Caco-2 (cell line): ENCODE measurements around the gene SLC9A7. TPM values are rescaled to one million over a fixed set of nuclear protein-coding genes. Genes with fewer than 3 reads are reported as not detected.

Experiments used
- BruUV-seq: library from RNA; stranded (reverse); fragments of 400-500 nt; replicated peaks from 2 replicates; lab custom pipeline; 2021; lab: Mats Ljungman, UMichigan
- CTCF ChIA-PET: fragments of 300-600 bp; sonication (Branson Sonifier 250); formaldehyde crosslinking; loops from one replicate; lab custom pipeline; 2022; ENCODE audit warnings: antibody characterized with exemption; lab: Charles Lee
- POLR2A ChIA-PET: fragments of 300-600 bp; sonication (Branson Sonifier 250); formaldehyde crosslinking; loops from one replicate; lab custom pipeline; 2022; ENCODE audit warnings: antibody characterized with exemption; lab: Charles Lee
- DNase-seq, 2 experiments: peaks; one replicate each; pipeline versions ENCODE4 v3.0.0 to v3.0.0-alpha.2; 2020 to 2022
- H3K27me3 ChIP-seq: replicated peaks from 2 replicates; pipeline ENCODE4 v1.6.0; 2011; ENCODE audit warnings: low read length; ENCODE audit not compliant: control insufficient read depth, insufficient read depth
- H3K36me3 ChIP-seq: 2 replicates; pipeline ENCODE4 v1.5.1; 2011; ENCODE audit warnings: low read length; ENCODE audit not compliant: control insufficient read depth, insufficient read depth
- H3K4me1 ChIP-seq: fragments of 250-450 bp; sonication (Bioruptor Pico); 2 replicates; pipeline ENCODE4 v1.5.1; 2020; ENCODE audit warnings: mild to moderate bottlenecking
- H3K4me3 ChIP-seq: 2 replicates; pipeline ENCODE4 v1.5.1; 2011; ENCODE audit warnings: low read depth, mild to moderate bottlenecking, control low read depth, low read length
- H3K9me3 ChIP-seq: fragments of 250-450 bp; sonication (Bioruptor Pico); 2 replicates; pipeline ENCODE4 v1.5.1; 2020; ENCODE audit warnings: mild to moderate bottlenecking, moderate library complexity
- H3K27ac Mint-ChIP-seq: one replicate; pipeline ENCODE4 v1.8.0; 2022; ENCODE audit warnings: mixed read lengths; ENCODE audit not compliant: unreplicated experiment
- H3K27me3 Mint-ChIP-seq: one replicate; pipeline ENCODE4 v1.8.0; 2022; ENCODE audit warnings: mixed read lengths; ENCODE audit not compliant: insufficient read depth, unreplicated experiment
- H3K36me3 Mint-ChIP-seq: one replicate; pipeline ENCODE4 v1.8.0; 2022; ENCODE audit warnings: mild to moderate bottlenecking, mixed read lengths; ENCODE audit not compliant: insufficient read depth, unreplicated experiment
- H3K4me1 Mint-ChIP-seq: one replicate; pipeline ENCODE4 v1.8.0; 2022; ENCODE audit warnings: low read depth, mixed read lengths; ENCODE audit not compliant: unreplicated experiment
- H3K4me3 Mint-ChIP-seq: one replicate; pipeline ENCODE4 v1.8.0; 2022; ENCODE audit warnings: mild to moderate bottlenecking, moderate library complexity, mixed read lengths; ENCODE audit not compliant: unreplicated experiment
- H3K9me3 Mint-ChIP-seq: one replicate; pipeline ENCODE4 v1.8.0; 2022; ENCODE audit warnings: mixed read lengths; ENCODE audit not compliant: unreplicated experiment
- intact Hi-C: fragments of 100-400 bp; cut with micrococcal nuclease; formaldehyde crosslinking; loops from one replicate; pipeline ENCODE4 v1.10.0; 2022; ENCODE audit not compliant: unreplicated experiment
- total RNA-seq: library from RNA; stranded (reverse); gene quantifications from 2 replicates; pipeline ENCODE4 v1.2.3, GENCODE V29; 2022
- TF ChIP-seq, protein P1 (sequence below), 2 experiments: fragments of 200-600 bp in 1 of 2; IDR thresholded peaks; 1 replicate in 1 of 2; 2 replicates in 1 of 2; pipeline versions ENCODE4 v1.5.1 to v1.8.0; 2011 to 2022; ENCODE audit warnings: antibody characterized with exemption in 1 of 2, control low read depth in 1 of 2, inconsistent platforms in 1 of 2, low read depth in 1 of 2, low read length in 1 of 2, mild to moderate bottlenecking in 1 of 2, moderate library complexity in 1 of 2; ENCODE audit not compliant: insufficient read depth in 1 of 2, severe bottlenecking in 1 of 2, unreplicated experiment in 1 of 2

SLC9A7 gene
- total RNA-seq, 1 experiment from 2014 or later, result 20.1 TPM

DNA sequence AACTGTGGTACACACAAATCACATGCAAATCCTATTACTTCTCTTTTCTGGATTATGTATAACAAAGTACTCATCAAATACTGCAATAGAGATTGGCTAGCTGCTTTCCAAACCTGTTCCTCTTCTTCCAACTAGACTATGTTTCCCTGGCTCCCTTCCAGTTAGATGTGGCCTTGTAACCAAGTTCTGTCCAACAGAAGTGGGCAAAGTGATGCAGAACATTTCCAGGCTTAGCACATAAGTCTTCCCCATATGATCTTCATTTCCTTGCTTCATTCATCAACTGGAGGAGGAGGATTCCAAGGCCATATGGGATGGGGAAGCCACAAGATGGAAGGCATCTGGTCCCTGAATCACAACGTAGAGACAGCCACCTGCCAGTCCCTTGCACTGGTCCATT lies 8.0 kb downstream of the SLC9A7 start:
- H3K9me3 ChIP-seq, result no peaks in the 10 kb centered on the region
- peaks cover 10% of the 10 kb centered on the region for H3K36me3 Mint-ChIP-seq
- no peak overlapping the region for H3K4me3 ChIP-seq
- ChIA-PET CTCF (no interaction called here), POLR2A (no interaction called here)
- BruUV-seq, result no TSS peak
- no peaks in the 10 kb centered on the region for H3K4me1 Mint-ChIP-seq
- no peaks in the 10 kb centered on the region for H3K36me3 ChIP-seq
- no peaks in the 10 kb centered on the region for H3K4me1 ChIP-seq
- intact Hi-C loops, result no loop called here
- DNase-seq, result no peak
- no peaks in the 10 kb centered on the region for H3K27me3 ChIP-seq
- H3K27me3 Mint-ChIP-seq, result no peaks in the 10 kb centered on the region
- TF ChIP-seq, protein P1, sequence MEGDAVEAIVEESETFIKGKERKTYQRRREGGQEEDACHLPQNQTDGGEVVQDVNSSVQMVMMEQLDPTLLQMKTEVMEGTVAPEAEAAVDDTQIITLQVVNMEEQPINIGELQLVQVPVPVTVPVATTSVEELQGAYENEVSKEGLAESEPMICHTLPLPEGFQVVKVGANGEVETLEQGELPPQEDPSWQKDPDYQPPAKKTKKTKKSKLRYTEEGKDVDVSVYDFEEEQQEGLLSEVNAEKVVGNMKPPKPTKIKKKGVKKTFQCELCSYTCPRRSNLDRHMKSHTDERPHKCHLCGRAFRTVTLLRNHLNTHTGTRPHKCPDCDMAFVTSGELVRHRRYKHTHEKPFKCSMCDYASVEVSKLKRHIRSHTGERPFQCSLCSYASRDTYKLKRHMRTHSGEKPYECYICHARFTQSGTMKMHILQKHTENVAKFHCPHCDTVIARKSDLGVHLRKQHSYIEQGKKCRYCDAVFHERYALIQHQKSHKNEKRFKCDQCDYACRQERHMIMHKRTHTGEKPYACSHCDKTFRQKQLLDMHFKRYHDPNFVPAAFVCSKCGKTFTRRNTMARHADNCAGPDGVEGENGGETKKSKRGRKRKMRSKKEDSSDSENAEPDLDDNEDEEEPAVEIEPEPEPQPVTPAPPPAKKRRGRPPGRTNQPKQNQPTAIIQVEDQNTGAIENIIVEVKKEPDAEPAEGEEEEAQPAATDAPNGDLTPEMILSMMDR (IDR thresholded peaks at IDR 0.05; ENCODE audit: insufficient read depth in 1 of 2, low read depth in 1 of 2, low read length in 1 of 2, severe bottlenecking in 1 of 2, unreplicated experiment in 1 of 2), result no peak
- H3K27ac Mint-ChIP-seq, result no peak overlapping the region
- H3K4me3 Mint-ChIP-seq, result no peak overlapping the region
- no peaks in the 10 kb centered on the region for H3K9me3 Mint-ChIP-seq

- Mint-ChIP-seq H3K4me3 (no peak overlapping the region), H3K27me3 (no peaks in the 10 kb centered on the region), H3K27ac (no peak overlapping the region), H3K9me3 (peaks cover 8% of the 10 kb centered on the region), H3K36me3 (no peaks in the 10 kb centered on the region), H3K4me1 (peaks cover 6% of the 10 kb centered on the region)
- H3K4me3 ChIP-seq, result no peak overlapping the region
- ChIA-PET POLR2A (no interaction called here), CTCF (no interaction called here)
- no TSS peak for BruUV-seq
- H3K36me3 ChIP-seq, result no peaks in the 10 kb centered on the region
- TF ChIP-seq, protein P1 (IDR thresholded peaks at IDR 0.05; ENCODE audit: insufficient read depth in 1 of 2, low read depth in 1 of 2, low read length in 1 of 2, severe bottlenecking in 1 of 2, unreplicated experiment in 1 of 2), result no peak
- no peaks in the 10 kb centered on the region for H3K4me1 ChIP-seq
- H3K9me3 ChIP-seq, result no peaks in the 10 kb centered on the region
- no peaks in the 10 kb centered on the region for H3K27me3 ChIP-seq
- intact Hi-C loops, result loop anchor here (10.0 kb wide), 1 partner anchor 59 kb away; no protein-coding TSS in a partner anchor
- no peak for DNase-seq
These were observed 14.9 kb downstream of the SLC9A7 start for GRCh38 chrX:46744009-46744408.

DNA sequence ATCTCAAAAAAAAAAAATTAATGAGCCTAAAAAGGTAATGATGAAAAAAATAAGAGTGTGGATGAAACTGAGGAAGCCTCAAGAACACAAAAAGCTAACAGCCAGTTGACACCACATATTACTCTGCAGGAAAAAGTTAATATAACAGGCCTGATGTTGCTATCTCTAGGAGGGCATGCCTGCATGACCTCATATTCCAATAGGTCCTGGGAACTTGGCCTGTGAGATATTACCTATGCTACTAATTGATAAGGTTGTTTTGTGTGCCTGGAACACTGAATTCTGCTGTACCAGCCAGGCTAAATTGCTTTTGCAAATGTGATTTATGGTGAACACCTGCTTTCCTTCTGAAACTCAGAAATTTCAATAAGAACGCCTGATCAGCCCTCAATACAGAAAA lies 15.9 kb downstream of the SLC9A7 start:
- Mint-ChIP-seq H3K27ac (no peak overlapping the region), H3K36me3 (no peaks in the 10 kb centered on the region), H3K9me3 (peaks cover 12% of the 10 kb centered on the region), H3K27me3 (no peaks in the 10 kb centered on the region), H3K4me3 (no peak overlapping the region), H3K4me1 (peaks cover 6% of the 10 kb centered on the region)
- no peaks in the 10 kb centered on the region for H3K9me3 ChIP-seq
- no peak for DNase-seq
- H3K4me3 ChIP-seq, result no peak overlapping the region
- TF ChIP-seq, protein P1 (IDR thresholded peaks at IDR 0.05; ENCODE audit: insufficient read depth in 1 of 2, low read depth in 1 of 2, low read length in 1 of 2, severe bottlenecking in 1 of 2, unreplicated experiment in 1 of 2), result no peak
- H3K27me3 ChIP-seq, result no peaks in the 10 kb centered on the region
- CTCF ChIA-PET, result no interaction called here
- no peaks in the 10 kb centered on the region for H3K36me3 ChIP-seq
- intact Hi-C loops, result loop anchor here (10.0 kb wide), 1 partner anchor 58 kb away; no protein-coding TSS in a partner anchor
- POLR2A ChIA-PET, result no interaction called here
- H3K4me1 ChIP-seq, result no peaks in the 10 kb centered on the region
- no TSS peak for BruUV-seq
